VCaP (cell line): ENCODE measurements around the gene RBM12.

Source experiments
- H3K27ac ChIP-seq: fragments of 450-650 bp; 2 replicates; pipeline ENCODE4 v1.5.1; 2017
- TF ChIP-seq, protein P1 (sequence below): fragments of 450-650 bp; conservative IDR thresholded peaks from 2 replicates; pipeline ENCODE4 v1.5.1; 2017; ENCODE audit warnings: mild to moderate bottlenecking, moderate library complexity

The RBM12 gene

DNA sequence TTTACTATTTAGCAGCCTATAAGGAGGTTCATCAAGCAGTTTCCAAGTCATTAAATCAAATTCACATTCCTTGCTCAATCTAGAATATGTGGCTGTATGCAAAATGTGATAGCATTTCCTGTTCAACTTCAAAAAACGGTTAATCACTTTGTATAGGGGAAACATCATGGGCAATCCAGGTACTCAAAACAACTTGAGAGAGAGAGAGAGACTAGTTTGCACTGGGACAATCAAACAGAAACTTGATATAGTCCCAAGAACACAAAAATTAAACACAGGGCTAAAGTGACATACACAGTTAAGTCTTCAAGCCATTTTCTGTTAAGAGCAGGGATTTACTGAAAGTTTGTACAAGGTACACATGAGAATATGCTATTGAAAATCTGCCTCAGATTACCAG is 7.4 kb downstream of the RBM12 start:
- TF ChIP-seq, protein P1, sequence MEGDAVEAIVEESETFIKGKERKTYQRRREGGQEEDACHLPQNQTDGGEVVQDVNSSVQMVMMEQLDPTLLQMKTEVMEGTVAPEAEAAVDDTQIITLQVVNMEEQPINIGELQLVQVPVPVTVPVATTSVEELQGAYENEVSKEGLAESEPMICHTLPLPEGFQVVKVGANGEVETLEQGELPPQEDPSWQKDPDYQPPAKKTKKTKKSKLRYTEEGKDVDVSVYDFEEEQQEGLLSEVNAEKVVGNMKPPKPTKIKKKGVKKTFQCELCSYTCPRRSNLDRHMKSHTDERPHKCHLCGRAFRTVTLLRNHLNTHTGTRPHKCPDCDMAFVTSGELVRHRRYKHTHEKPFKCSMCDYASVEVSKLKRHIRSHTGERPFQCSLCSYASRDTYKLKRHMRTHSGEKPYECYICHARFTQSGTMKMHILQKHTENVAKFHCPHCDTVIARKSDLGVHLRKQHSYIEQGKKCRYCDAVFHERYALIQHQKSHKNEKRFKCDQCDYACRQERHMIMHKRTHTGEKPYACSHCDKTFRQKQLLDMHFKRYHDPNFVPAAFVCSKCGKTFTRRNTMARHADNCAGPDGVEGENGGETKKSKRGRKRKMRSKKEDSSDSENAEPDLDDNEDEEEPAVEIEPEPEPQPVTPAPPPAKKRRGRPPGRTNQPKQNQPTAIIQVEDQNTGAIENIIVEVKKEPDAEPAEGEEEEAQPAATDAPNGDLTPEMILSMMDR, result no peak
- no peak overlapping the region for H3K27ac ChIP-seq

DNA sequence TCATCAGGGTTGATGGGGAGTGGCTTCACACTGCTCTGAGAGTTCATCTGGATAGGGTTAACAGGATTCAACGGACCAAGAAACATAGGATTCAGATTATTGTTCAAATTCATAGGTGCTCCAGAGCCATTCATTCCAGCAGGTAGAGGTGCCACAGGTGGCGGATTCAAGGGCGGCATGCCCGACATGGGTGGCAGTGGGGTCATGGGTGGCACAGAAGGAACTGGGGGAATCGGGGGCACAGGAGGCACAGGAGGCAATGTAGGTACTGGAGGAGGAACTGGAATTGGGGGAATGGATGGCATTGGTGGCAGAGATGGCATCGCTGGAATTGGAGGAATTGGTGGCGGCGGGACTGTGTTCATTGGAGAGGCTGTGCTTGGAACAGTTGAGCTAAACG is 10.3 kb downstream of the RBM12 start:
- TF ChIP-seq, protein P1, result no peak

DNA sequence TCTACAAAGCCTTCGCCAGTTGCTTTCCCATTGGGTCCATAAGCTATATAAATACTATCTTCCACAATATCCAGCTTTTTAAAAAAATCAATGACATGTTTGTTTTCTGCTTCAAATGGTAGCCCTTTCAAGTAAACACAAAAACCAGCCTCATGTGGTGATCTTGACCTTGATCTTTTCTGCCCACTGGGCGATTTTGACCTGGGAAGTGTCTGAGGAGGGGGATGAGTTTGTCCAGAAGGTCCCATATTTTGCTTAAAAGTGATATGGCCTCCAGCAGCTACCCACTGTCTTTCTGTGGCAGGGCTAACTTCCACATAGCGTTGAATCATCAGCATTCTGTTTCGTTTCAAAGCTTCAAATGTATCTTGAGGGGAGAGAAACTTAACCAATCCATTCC is 10.8 kb downstream of the RBM12 start:
- no peak overlapping the region for H3K27ac ChIP-seq
- TF ChIP-seq, protein P1, result no peak

More for the DNA sequence above, 10.3 kb downstream of the RBM12 start:
- H3K27ac ChIP-seq, result no peak overlapping the region

DNA sequence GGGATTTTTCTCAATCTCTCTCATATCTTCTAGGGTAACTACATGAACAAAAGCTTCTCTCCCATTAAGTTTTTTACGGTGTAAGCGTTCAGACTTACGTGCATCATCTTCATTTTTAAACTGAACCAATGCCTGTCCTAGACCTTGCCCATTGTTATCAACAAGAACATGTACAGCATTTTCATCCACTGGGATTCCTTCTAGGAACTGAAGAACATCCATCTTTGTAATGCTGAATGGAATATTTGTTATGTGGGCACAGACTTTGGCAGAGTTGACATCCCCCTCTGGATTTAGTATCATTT is 11.3 kb downstream of the RBM12 start:
- TF ChIP-seq, protein P1, result no peak
- H3K27ac ChIP-seq, result no peak overlapping the region

DNA sequence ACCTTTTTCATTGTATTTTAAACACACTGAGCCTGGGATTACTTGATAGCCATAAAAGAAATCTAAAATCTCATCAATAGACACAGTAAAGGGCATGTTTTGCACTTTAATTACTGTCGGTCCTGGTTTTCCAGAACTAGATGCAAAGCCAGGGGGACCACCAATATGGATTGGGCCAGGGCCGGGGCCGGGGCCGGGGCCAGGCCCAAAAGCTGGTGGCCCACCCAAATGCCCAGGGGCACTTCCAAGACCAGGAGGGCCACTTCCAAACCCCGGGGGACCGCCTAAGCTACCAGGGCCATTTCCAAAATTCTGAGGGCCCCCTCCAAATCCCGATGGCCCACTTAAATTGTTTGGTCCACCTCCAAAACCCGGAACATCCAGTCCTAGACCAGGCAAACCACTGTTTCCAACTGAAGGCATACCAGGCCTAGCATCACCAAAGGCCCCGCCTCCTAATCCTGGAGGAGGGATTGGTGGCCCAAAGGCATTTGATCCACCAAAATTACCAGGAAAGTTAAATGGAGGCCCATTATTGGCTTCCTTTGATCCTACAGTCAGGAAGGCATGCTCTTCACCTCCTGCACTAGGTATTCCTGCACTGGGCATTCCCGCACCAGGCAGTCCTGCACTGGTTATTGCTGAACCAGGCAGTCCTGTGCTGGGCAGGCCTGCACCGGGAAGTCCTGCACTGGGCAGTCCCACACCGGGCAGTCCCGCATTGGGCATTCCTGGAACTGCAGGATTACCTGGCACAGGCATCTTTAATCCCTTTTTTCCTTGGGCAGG is 11.9 kb downstream of the RBM12 start:
- TF ChIP-seq, protein P1, result no peak
- H3K27ac ChIP-seq, result no peak overlapping the region

DNA sequence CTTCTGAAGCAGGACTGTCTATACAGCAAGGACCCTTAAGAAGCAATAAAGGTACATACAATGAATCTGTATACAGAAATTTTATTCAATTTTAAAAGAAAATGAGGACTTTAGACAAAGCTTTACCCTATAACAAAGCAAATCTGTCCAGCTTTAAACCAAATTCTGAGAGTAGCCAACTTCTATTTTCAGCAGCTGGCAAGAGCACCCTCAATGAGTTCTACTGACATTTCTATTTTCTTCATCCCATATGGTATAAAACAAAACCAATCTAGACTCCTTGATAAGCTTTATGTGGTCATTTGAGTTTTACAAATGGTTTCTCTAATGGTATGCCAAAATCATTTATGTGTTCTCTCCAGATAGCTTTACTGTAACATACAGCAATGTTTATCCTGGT is 12.7 kb downstream of the RBM12 start:
- TF ChIP-seq, protein P1, result no peak
- H3K27ac ChIP-seq, result no peak overlapping the region

DNA sequence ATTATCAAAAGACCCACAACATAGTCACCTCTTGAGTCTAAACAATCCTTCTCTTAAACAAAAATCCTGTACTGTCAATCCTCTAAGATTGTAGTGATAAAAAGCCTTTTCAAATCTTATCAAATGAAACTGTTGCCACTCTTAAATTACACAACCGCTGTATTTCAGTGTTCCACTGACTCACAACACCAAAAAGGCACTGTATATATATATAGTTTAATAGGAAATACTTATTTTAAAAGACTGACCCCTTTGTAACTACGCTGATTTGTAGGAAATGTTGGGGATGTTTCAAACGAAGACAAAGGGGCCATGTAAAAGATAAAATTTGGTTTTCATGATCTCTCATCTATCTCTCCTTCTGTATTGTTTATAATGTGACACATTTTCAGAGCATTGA is 14.1 kb downstream of the RBM12 start:
- peak overlapping the region; percentile 23 for H3K27ac ChIP-seq

More for the DNA sequence above, 14.1 kb downstream of the RBM12 start:
- TF ChIP-seq, protein P1, result no peak
